ENCODE results near the gene NOS1. TPM values are rescaled to one million over a fixed set of nuclear protein-coding genes. Genes with fewer than 3 reads are reported as not detected.

The NOS1 gene
- total RNA-seq, 1 donor from 2014 or later = 0.21 TPM

- Histone ChIP-seq H3K36me3 (no peaks in the 10 kb centered on the region), H3K9me3 (no peaks in the 10 kb centered on the region), H3K4me3 (no peak overlapping the region), H3K27ac (no peak overlapping the region), H3K27me3 (no peaks in the 10 kb centered on the region), H3K4me1 (no peaks in the 10 kb centered on the region)
- TF ChIP-seq, protein P1, sequence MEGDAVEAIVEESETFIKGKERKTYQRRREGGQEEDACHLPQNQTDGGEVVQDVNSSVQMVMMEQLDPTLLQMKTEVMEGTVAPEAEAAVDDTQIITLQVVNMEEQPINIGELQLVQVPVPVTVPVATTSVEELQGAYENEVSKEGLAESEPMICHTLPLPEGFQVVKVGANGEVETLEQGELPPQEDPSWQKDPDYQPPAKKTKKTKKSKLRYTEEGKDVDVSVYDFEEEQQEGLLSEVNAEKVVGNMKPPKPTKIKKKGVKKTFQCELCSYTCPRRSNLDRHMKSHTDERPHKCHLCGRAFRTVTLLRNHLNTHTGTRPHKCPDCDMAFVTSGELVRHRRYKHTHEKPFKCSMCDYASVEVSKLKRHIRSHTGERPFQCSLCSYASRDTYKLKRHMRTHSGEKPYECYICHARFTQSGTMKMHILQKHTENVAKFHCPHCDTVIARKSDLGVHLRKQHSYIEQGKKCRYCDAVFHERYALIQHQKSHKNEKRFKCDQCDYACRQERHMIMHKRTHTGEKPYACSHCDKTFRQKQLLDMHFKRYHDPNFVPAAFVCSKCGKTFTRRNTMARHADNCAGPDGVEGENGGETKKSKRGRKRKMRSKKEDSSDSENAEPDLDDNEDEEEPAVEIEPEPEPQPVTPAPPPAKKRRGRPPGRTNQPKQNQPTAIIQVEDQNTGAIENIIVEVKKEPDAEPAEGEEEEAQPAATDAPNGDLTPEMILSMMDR (IDR thresholded peaks at IDR 0.05) = no peak
- intact Hi-C loops (cut with DNase I) = no loop called here
- no peak for DNase-seq (ENCODE audit: low spot score in 2 of 2)
Measured at GRCh38 chr12:117282490-117282889, 78.9 kb downstream of the NOS1 start.

DNA sequence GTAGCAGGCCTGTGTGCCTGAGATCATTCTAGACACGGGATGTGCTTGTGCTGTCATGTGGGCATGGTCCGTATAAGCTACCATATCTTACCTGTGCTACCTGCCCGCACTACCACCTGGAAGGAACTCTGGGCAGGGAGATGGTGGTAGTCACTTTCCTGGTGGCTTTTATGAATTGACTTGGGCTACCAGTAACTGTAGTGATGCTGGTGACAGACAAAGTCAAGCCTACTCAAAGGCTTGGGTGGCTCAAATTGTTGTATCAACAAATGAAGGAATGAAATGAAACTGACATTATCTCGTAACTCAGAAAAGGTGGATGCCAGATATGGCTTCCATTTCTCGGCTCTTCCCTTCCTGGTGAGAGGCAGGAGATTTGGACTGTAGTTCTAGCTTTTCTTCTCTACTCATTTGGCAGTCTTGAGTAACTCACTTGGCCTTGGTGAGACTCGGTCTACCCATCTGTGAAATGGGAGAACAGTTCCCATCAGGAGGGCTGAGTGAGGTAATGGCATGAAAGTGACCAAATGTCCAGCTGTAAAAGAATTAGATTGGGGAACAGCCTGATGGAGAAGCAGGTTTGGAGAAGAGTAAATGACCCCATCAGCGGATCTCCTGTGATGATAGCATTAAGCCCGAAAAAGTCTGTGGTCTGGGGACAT, 81.3 kb downstream of the NOS1 start:
- H3K9me3 ChIP-seq = no peaks in the 10 kb centered on the region
- intact Hi-C loops (cut with DNase I) = no loop called here
- no peaks in the 10 kb centered on the region for H3K4me1 ChIP-seq
- no peaks in the 10 kb centered on the region for H3K36me3 ChIP-seq
- TF ChIP-seq, protein P1 (IDR thresholded peaks at IDR 0.05) = no peak
- H3K27ac ChIP-seq = no peak overlapping the region
- DNase-seq (ENCODE audit: low spot score in 2 of 2) = no peak
- no peak overlapping the region for H3K4me3 ChIP-seq
- H3K27me3 ChIP-seq = no peaks in the 10 kb centered on the region

- Histone ChIP-seq H3K36me3 (no peaks in the 10 kb centered on the region), H3K4me1 (no peaks in the 10 kb centered on the region), H3K4me3 (no peak overlapping the region), H3K27ac (no peak overlapping the region), H3K9me3 (no peaks in the 10 kb centered on the region), H3K27me3 (no peaks in the 10 kb centered on the region)
- TF ChIP-seq, protein P1 (IDR thresholded peaks at IDR 0.05) = no peak
- DNase-seq (ENCODE audit: low spot score in 2 of 2) = no peak
- intact Hi-C loops (cut with DNase I) = no loop called here
Measured at GRCh38 chr12:117279606-117280005, 81.8 kb downstream of the NOS1 start.

GRCh38 chr12:117277875-117278274, 83.6 kb downstream of the NOS1 start:
- no peaks in the 10 kb centered on the region for H3K4me1 ChIP-seq
- H3K9me3 ChIP-seq = no peaks in the 10 kb centered on the region
- DNase-seq (ENCODE audit: low spot score in 2 of 2) = no peak
- H3K4me3 ChIP-seq = no peak overlapping the region
- no peak overlapping the region for H3K27ac ChIP-seq
- H3K36me3 ChIP-seq = no peaks in the 10 kb centered on the region
- TF ChIP-seq, protein P1 (IDR thresholded peaks at IDR 0.05) = no peak
- H3K27me3 ChIP-seq = no peaks in the 10 kb centered on the region
- intact Hi-C loops (cut with DNase I) = no loop called here

GRCh38 chr12:117273091-117273490, 88.3 kb downstream of the NOS1 start:
- intact Hi-C loops (cut with DNase I) = no loop called here
- DNase-seq (ENCODE audit: low spot score in 2 of 2) = no peak
- TF ChIP-seq, protein P1 (IDR thresholded peaks at IDR 0.05) = no peak
- no peaks in the 10 kb centered on the region for H3K27me3 ChIP-seq
- no peaks in the 10 kb centered on the region for H3K9me3 ChIP-seq
- H3K27ac ChIP-seq = no peak overlapping the region
- no peaks in the 10 kb centered on the region for H3K4me1 ChIP-seq
- no peaks in the 10 kb centered on the region for H3K36me3 ChIP-seq
- no peak overlapping the region for H3K4me3 ChIP-seq

DNA sequence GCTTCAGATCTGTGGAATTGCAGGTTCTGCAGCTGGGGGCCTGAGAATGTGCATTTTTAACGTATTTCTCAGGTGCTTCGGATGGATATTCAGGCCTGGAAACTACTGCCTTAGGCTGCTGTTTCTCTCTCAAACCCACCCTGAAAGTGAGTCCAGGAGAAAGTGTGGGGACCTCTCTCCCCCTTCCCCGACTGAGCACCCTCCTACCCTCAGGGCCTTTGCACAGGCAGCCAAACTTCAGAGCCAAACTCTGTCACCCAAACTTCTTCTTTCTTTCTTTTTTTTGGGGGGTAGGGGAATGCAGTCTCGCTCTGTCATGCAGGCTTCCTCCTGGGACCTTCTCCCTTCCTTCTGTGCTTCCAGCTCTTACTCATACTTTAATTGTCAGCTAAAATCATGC, 88.7 kb downstream of the NOS1 start:
- TF ChIP-seq, protein P1 (IDR thresholded peaks at IDR 0.05) = no peak
- no peaks in the 10 kb centered on the region for H3K27me3 ChIP-seq
- no peak overlapping the region for H3K4me3 ChIP-seq
- H3K9me3 ChIP-seq = no peaks in the 10 kb centered on the region
- no peak overlapping the region for H3K27ac ChIP-seq
- no peak for DNase-seq (ENCODE audit: low spot score in 2 of 2)
- H3K36me3 ChIP-seq = no peaks in the 10 kb centered on the region
- no peaks in the 10 kb centered on the region for H3K4me1 ChIP-seq
- intact Hi-C loops (cut with DNase I) = no loop called here

Measured in ascending aorta (tissue), 2 donors.